GM04504 (cell line): ENCODE results near the gene BAG5.

Source experiments
- DNase-seq: peaks from one replicate; pipeline ENCODE4 v3.0.0-alpha.2; 2012; ENCODE audit warnings: low read depth

Gene BAG5

GRCh38 chr14:103508521-103509329 lies 53.7 kb downstream of the BAG5 start:
- no peak for DNase-seq

- no peak for DNase-seq
Observed at GRCh38 chr14:103507751-103508150, 54.7 kb downstream of the BAG5 start.
